ENCODE measurements around the gene MMP17.

The MMP17 gene

DNA sequence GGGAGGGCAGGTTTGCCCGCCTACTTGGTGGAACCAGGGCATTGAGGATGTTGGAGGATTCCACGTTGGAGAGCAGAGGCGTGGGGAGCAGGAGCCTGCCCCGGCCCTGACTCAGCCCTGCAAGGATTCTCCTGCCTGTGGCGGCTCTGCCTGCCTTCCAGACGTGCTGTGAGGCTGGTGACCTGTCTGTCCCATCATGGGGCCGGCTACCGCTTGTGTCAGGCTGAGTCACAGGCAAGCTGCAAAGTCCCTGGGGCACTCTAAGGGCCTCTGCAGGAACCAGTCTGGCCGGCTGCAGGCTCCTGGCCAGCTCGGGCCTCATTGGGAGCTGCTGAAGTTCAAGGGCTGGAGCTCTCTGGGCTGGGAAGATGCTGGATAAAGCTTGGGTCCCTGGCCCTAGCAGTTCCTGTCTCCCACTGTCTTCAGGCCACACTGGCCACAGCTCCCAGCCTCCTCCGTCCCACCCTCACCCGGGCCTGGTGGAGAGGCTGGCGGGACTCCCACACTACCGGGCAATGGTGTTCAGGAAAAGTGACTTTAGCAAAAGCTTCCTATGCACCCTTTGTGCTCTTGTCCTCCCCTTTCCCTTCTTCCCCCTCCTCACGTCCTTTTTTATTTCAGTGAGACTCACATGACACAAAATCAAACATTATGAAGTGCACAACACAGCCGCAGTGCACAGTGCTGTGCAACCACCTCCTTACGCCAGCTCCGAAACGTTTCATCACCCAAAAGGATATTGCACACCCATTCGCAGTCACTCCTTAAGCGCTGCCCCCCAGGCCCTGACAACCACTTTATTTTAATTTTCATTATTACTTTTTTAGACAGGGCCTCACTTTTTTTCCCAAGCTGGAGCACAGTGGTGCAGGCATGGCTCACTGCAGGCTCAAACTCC, 44.2 kb downstream of the MMP17 start:
- TF ChIP-seq REST (IDR thresholded peaks at IDR 0.05; ENCODE audit: insufficient read depth in 1 of 2, low read depth in 2 of 2, low read length in 2 of 2) (no peak), FOXP2 (optimal IDR thresholded peaks at IDR 0.05; ENCODE audit: borderline replicate concordance, extremely low read depth, extremely low read length, insufficient read depth) (peak; percentile 45), TAF1 (IDR thresholded peaks at IDR 0.05; ENCODE audit: borderline replicate concordance, insufficient read depth, low read length) (no peak)

DNA sequence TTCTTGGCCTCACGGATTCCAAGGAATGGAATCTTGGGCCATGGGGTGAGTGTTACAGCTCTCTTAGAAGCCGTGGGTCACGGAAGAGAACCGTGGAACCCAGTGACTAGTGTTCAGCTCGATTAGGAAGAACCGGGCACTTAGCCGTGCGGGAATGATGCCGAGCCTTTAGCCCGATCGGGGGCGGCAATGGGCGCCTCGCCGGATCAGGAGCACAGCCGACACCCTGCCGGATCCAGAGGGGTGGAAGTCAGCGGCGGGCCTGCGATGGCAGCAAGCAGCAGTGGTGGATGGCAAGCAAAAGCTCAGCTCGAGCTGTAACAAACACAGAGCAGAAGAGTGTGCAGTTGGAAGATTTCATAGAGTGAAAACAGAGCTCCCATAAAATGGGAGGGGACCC, 45.1 kb downstream of the MMP17 start:
- TF ChIP-seq REST (IDR thresholded peaks at IDR 0.05; ENCODE audit: insufficient read depth in 1 of 2, low read depth in 2 of 2, low read length in 2 of 2), result no peak
- TF ChIP-seq FOXP2 (optimal IDR thresholded peaks at IDR 0.05; ENCODE audit: borderline replicate concordance, extremely low read depth, extremely low read length, insufficient read depth), result no peak
- no peak for TF ChIP-seq POLR2AphosphoS5 (IDR thresholded peaks at IDR 0.05; ENCODE audit: low read depth, low read length)
- TF ChIP-seq TAF1 (IDR thresholded peaks at IDR 0.05; ENCODE audit: borderline replicate concordance, insufficient read depth, low read length), result no peak
- TF ChIP-seq SIN3A (IDR thresholded peaks at IDR 0.05; ENCODE audit: borderline replicate concordance, insufficient read depth, low read length), result no peak

- TF ChIP-seq REST (IDR thresholded peaks at IDR 0.05; ENCODE audit: insufficient read depth in 1 of 2, low read depth in 2 of 2, low read length in 2 of 2) (no peak), POLR2AphosphoS5 (IDR thresholded peaks at IDR 0.05; ENCODE audit: low read depth, low read length) (no peak), TAF1 (IDR thresholded peaks at IDR 0.05; ENCODE audit: borderline replicate concordance, insufficient read depth, low read length) (no peak), SIN3A (IDR thresholded peaks at IDR 0.05; ENCODE audit: borderline replicate concordance, insufficient read depth, low read length) (no peak), FOXP2 (optimal IDR thresholded peaks at IDR 0.05; ENCODE audit: borderline replicate concordance, extremely low read depth, extremely low read length, insufficient read depth) (no peak)
Observed at GRCh38 chr12:131882804-131883520, 54.8 kb downstream of the MMP17 start.

GRCh38 chr12:131883521-131883900, 55.3 kb downstream of the MMP17 start:
- TF ChIP-seq FOXP2 (optimal IDR thresholded peaks at IDR 0.05; ENCODE audit: borderline replicate concordance, extremely low read depth, extremely low read length, insufficient read depth) (no peak), REST (IDR thresholded peaks at IDR 0.05; ENCODE audit: insufficient read depth in 1 of 2, low read depth in 2 of 2, low read length in 2 of 2) (no peak), TAF1 (IDR thresholded peaks at IDR 0.05; ENCODE audit: borderline replicate concordance, insufficient read depth, low read length) (no peak), SIN3A (IDR thresholded peaks at IDR 0.05; ENCODE audit: borderline replicate concordance, insufficient read depth, low read length) (no peak), POLR2AphosphoS5 (IDR thresholded peaks at IDR 0.05; ENCODE audit: low read depth, low read length) (no peak)

Data from PFSK-1 (cell line).